Mesenchymal stem cell (in vitro differentiated cells and primary cell): ENCODE data around the gene AJAP1.

ENCODE experiments used
- DNase-seq: peaks from one replicate; pipeline ENCODE4 v3.0.0-alpha.2; 2013
- H2AFZ ChIP-seq: one replicate; pipeline ENCODE4 v1.6.1; 2013; ENCODE audit warnings: low read depth, mild to moderate bottlenecking, control low read depth, inconsistent platforms, low read length, moderate library complexity
- H2AK5ac ChIP-seq: 2 replicates; pipeline ENCODE4 v1.6.1; 2013; ENCODE audit warnings: low read length, moderate library complexity, mild to moderate bottlenecking, inconsistent platforms; ENCODE audit not compliant: severe bottlenecking
- H2BK120ac ChIP-seq: one replicate; pipeline ENCODE4 v1.6.1; 2013; ENCODE audit warnings: low read depth, mild to moderate bottlenecking, inconsistent platforms, low read length, moderate library complexity
- H2BK12ac ChIP-seq, 2 experiments: one replicate each; pipeline ENCODE4 v1.6.1; 2013; ENCODE audit warnings: inconsistent platforms in 2 of 2, low read length in 2 of 2, mild to moderate bottlenecking in 2 of 2, moderate library complexity in 2 of 2, control low read depth in 1 of 2
- H2BK15ac ChIP-seq: one replicate; pipeline ENCODE4 v1.6.1; 2013; ENCODE audit warnings: mild to moderate bottlenecking, low read depth, inconsistent platforms; ENCODE audit not compliant: poor library complexity, severe bottlenecking
- H2BK5ac ChIP-seq: 2 replicates; pipeline ENCODE4 v1.6.1; 2013; ENCODE audit warnings: low read depth, mild to moderate bottlenecking, low read length, control low read depth, inconsistent platforms; ENCODE audit not compliant: poor library complexity, severe bottlenecking
- H3K14ac ChIP-seq, 2 experiments: one replicate each; pipeline ENCODE4 v1.6.1; 2013; ENCODE audit warnings: inconsistent platforms in 2 of 2, low read length in 2 of 2, control low read depth in 1 of 2, mild to moderate bottlenecking in 1 of 2, moderate library complexity in 1 of 2
- H3K18ac ChIP-seq, 2 experiments: one replicate each; pipeline ENCODE4 v1.6.1; 2013; ENCODE audit warnings: inconsistent platforms in 2 of 2, low read length in 2 of 2, control low read depth in 1 of 2, low read depth in 1 of 2, mild to moderate bottlenecking in 1 of 2
- H3K23ac ChIP-seq, 2 experiments: one replicate each; pipeline ENCODE4 v1.6.1; 2013; ENCODE audit warnings: inconsistent platforms in 2 of 2, low read length in 2 of 2, mild to moderate bottlenecking in 2 of 2, moderate library complexity in 2 of 2, control low read depth in 1 of 2
- H3K27ac ChIP-seq: 2 replicates; pipeline ENCODE4 v1.5.1; 2013; ENCODE audit warnings: mild to moderate bottlenecking, moderate library complexity, low read length, control low read depth, inconsistent platforms; ENCODE audit not compliant: poor library complexity, severe bottlenecking
- H3K27me3 ChIP-seq, 2 experiments: 2 replicates each; pipeline versions ENCODE4 v1.6.1 to v1.7.0; 2013; ENCODE audit warnings: low read length in 2 of 2, mild to moderate bottlenecking in 2 of 2, moderate library complexity in 2 of 2, control low read depth in 1 of 2, inconsistent platforms in 1 of 2; ENCODE audit not compliant: control insufficient read depth in 1 of 2, insufficient read depth in 1 of 2
- H3K36me3 ChIP-seq, 2 experiments: 2 replicates each; pipeline versions ENCODE4 v1.6.1 to v1.7.0; 2013; ENCODE audit warnings: low read length in 2 of 2, control low read depth in 1 of 2, inconsistent platforms in 1 of 2, low read depth in 1 of 2, mild to moderate bottlenecking in 1 of 2; ENCODE audit not compliant: insufficient read depth in 2 of 2, control insufficient read depth in 1 of 2
- H3K4ac ChIP-seq, 2 experiments: one replicate each; pipeline ENCODE4 v1.6.1; 2013; ENCODE audit warnings: inconsistent platforms in 2 of 2, low read length in 2 of 2, mild to moderate bottlenecking in 2 of 2, moderate library complexity in 2 of 2, control low read depth in 1 of 2, low read depth in 1 of 2
- H3K4me1 ChIP-seq: 2 replicates; pipeline ENCODE4 v1.6.1; 2013; ENCODE audit warnings: low read depth, low read length, control low read depth; ENCODE audit not compliant: control insufficient read depth, insufficient read depth
- H3K4me2 ChIP-seq: 2 replicates; pipeline ENCODE4 v1.6.1; 2013; ENCODE audit warnings: low read length, mild to moderate bottlenecking, inconsistent platforms; ENCODE audit not compliant: poor library complexity, severe bottlenecking
- H3K4me3 ChIP-seq, 2 experiments: 2 replicates each; pipeline versions ENCODE4 v1.5.1 to v1.7.0; 2013; ENCODE audit warnings: low read length in 2 of 2, mild to moderate bottlenecking in 2 of 2, control low read depth in 1 of 2, low read depth in 1 of 2; ENCODE audit not compliant: insufficient read depth in 1 of 2
- H3K79me1 ChIP-seq: replicated peaks from 2 replicates; pipeline ENCODE4 v1.6.1; 2013; ENCODE audit warnings: mild to moderate bottlenecking, control low read depth, low read length, inconsistent platforms; ENCODE audit not compliant: poor library complexity, severe bottlenecking
- H3K9ac ChIP-seq: 2 replicates; pipeline ENCODE4 v1.7.0; 2013; ENCODE audit warnings: mild to moderate bottlenecking, low read length, moderate library complexity
- H3K9me3 ChIP-seq: 2 replicates; pipeline ENCODE4 v1.7.0; 2013; ENCODE audit warnings: mild to moderate bottlenecking, low read length; ENCODE audit not compliant: control insufficient read depth
- H4K8ac ChIP-seq: one replicate; pipeline ENCODE4 v1.6.1; 2013; ENCODE audit warnings: inconsistent platforms, mild to moderate bottlenecking, low read length, moderate library complexity
- H4K91ac ChIP-seq: one replicate; pipeline ENCODE4 v1.6.1; 2013; ENCODE audit warnings: mild to moderate bottlenecking, low read length, inconsistent platforms
- WGBS: methylation state at CpG from one replicate; pipeline ENCODE4 v1.1.7; 2013; ENCODE audit warnings: mixed read lengths; 5-methylcytosine and 5-hydroxymethylcytosine counted together

The AJAP1 gene

DNA sequence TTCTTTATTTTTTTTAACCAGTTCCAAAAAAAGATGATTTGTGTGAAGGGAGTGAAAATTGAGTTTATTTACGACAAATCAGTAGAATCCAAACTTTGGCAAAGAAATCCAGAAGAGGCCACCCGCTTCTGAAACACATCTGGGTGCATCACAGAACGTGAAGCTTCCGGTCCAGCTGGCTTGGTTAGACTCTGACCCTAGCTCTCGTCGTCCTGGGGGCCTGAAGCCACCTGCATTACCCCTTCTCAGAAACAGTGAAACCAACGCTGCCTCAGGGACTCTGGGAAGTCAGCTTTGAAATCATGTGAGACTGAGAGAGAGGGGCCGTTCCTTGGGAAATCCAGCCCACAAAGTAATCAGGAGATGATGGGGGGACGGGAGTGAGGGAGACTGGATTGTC lies 21.8 kb downstream of the AJAP1 start:
- Histone ChIP-seq H3K4ac (no peak overlapping the region), H2BK12ac (no peak overlapping the region), H3K4me2 (no peak overlapping the region), H2BK120ac (no peak overlapping the region), H3K23ac (no peak overlapping the region), H3K18ac (no peak overlapping the region), H2AK5ac (no peak overlapping the region), H3K4me3 (no peak overlapping the region), H2BK5ac (no peak overlapping the region), H3K79me1 (no peaks in the 10 kb centered on the region), H3K4me1 (no peaks in the 10 kb centered on the region), H2BK15ac (no peak overlapping the region), H3K14ac (no peak overlapping the region), H4K91ac (no peak overlapping the region), H3K9ac (no peak overlapping the region), H4K8ac (no peak overlapping the region), H3K27me3 (no peaks in the 10 kb centered on the region), H3K27ac (no peak overlapping the region), H2AFZ (no peak overlapping the region), H3K9me3 (peaks cover 13% of the 10 kb centered on the region), H3K36me3 (no peaks in the 10 kb centered on the region)
- DNase-seq: no peak
- 85% methylated on average over 9 of the region's 9 CpGs for WGBS

DNA sequence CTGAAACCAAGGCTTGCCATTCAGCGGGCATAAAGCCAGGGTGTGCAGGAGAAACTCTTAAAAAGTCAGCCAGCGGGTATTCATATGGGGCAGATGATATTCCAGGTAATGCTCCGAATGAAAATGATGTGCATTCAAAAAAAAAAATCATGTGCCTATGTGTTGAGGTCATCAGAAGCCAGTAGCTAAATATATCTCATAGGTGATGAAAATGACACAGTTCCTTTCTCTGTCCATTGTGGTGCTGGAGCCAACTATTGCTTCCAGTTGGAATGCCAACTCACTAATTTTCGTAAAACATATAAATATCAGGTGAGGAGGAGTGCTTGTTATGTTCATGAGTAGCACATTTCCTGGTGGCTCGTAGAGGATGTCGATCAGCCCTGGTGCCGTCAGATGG lies 23.2 kb downstream of the AJAP1 start:
- Histone ChIP-seq H2AK5ac (no peak overlapping the region), H3K4ac (no peak overlapping the region), H3K4me3 (no peak overlapping the region), H2BK12ac (no peak overlapping the region), H3K23ac (no peak overlapping the region), H3K9ac (no peak overlapping the region), H2BK15ac (no peak overlapping the region), H2AFZ (no peak overlapping the region), H2BK5ac (no peak overlapping the region), H3K36me3 (no peaks in the 10 kb centered on the region), H3K4me2 (no peak overlapping the region), H4K8ac (no peak overlapping the region), H3K4me1 (no peaks in the 10 kb centered on the region), H3K14ac (no peak overlapping the region), H2BK120ac (no peak overlapping the region), H3K9me3 (peaks cover 13% of the 10 kb centered on the region), H4K91ac (no peak overlapping the region), H3K27me3 (no peaks in the 10 kb centered on the region), H3K18ac (no peak overlapping the region), H3K27ac (no peak overlapping the region), H3K79me1 (no peaks in the 10 kb centered on the region)
- DNase-seq: no peak
- 76% methylated on average over 7 of the region's 7 CpGs for WGBS

DNA sequence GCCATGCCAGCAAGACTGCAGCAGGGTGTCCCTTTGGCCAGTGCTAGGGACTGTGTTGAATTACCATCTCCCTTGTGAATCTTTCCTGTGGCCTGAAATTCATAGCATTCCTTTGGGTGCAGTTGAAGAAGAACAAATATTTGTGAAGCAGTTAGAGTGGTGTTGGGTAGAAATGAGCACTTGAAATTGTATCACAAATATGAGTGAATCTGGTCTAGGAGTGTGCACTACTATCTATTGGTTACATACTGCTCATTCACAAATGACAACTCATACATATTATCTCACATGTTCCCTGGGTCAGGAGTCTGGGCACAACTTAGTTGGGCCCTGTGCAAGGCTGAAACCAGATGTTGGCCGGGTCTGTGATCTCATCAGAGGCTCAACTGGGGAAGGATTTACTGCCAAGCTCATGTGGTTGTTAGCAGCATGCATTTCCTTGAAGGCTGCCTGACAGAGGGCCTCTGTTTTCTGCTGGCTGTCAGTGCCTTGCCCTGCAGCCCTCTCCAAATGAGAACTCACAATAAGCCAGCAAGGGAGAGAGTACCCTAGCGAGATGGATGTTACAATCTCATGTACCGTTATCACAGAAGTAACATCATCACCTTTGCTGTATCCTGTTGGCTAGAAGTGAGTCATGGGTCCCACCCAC lies 23.8 kb downstream of the AJAP1 start:
- Histone ChIP-seq H3K27me3 (no peaks in the 10 kb centered on the region), H2BK120ac (no peak overlapping the region), H3K9ac (no peak overlapping the region), H3K4me1 (no peaks in the 10 kb centered on the region), H4K8ac (no peak overlapping the region), H2AFZ (no peak overlapping the region), H3K14ac (no peak overlapping the region), H2BK12ac (no peak overlapping the region), H3K4me2 (no peak overlapping the region), H2BK5ac (no peak overlapping the region), H3K9me3 (peaks cover 13% of the 10 kb centered on the region), H2AK5ac (no peak overlapping the region), H3K4ac (no peak overlapping the region), H4K91ac (no peak overlapping the region), H3K36me3 (no peaks in the 10 kb centered on the region), H3K23ac (no peak overlapping the region), H3K27ac (no peak overlapping the region), H2BK15ac (no peak overlapping the region), H3K18ac (no peak overlapping the region), H3K79me1 (no peaks in the 10 kb centered on the region), H3K4me3 (no peak overlapping the region)
- WGBS: 73% methylated on average over 3 of the region's 3 CpGs
- DNase-seq: no peak

DNA sequence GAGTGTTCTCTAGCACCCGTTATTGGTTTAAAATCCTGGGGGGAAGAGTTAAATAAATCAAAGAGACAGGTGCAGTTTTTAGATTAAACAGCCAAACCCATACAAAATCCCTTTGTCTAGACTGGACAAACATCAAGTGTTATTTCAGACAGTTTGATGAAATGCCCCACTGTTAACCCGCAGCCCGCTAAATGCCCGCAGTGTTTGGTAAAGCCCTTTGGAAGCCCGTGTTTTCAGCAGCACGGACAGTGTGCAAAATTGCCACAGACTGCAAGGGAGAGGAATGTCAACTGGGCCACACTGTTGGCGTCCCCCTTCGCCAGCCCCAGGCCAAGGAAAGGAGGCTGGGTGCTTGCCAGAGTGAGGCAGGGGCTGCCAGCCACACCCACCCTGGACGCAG lies 26.6 kb downstream of the AJAP1 start:
- no peaks in the 10 kb centered on the region for H3K4me1 ChIP-seq
- H3K36me3 ChIP-seq: no peaks in the 10 kb centered on the region
- no peak overlapping the region for H2BK5ac ChIP-seq
- H3K79me1 ChIP-seq: no peaks in the 10 kb centered on the region
- no peak overlapping the region for H3K14ac ChIP-seq
- H3K27me3 ChIP-seq: peaks cover 0 to 4% of the 10 kb centered on the region in 2 experiments
- peaks cover 13% of the 10 kb centered on the region for H3K9me3 ChIP-seq
- H2BK15ac ChIP-seq: no peak overlapping the region
- 79% methylated on average over 9 of the region's 9 CpGs for WGBS
- H3K4me3 ChIP-seq: no peak overlapping the region
- no peak overlapping the region for H2BK12ac ChIP-seq
- H3K23ac ChIP-seq: no peak overlapping the region
- H2BK120ac ChIP-seq: no peak overlapping the region
- H4K91ac ChIP-seq: no peak overlapping the region
- H3K4me2 ChIP-seq: no peak overlapping the region
- no peak overlapping the region for H3K9ac ChIP-seq
- H3K27ac ChIP-seq: no peak overlapping the region
- H2AFZ ChIP-seq: no peak overlapping the region
- H3K18ac ChIP-seq: no peak overlapping the region
- no peak for DNase-seq
- H2AK5ac ChIP-seq: no peak overlapping the region
- H3K4ac ChIP-seq: no peak overlapping the region
- H4K8ac ChIP-seq: no peak overlapping the region
